WTC11 (cell line): Measurements from ENCODE around the gene C20orf96. TPM values are rescaled to one million over a fixed set of nuclear protein-coding genes. Genes with fewer than 3 reads are reported as not detected.
A peak's percentile ranks its signal among the peaks of the same experiment; 100 is the strongest.

Source experiments
- ATAC-seq: fragments of 200-7000 bp; cut with Tn5 transposase; 2 replicates; pipeline ENCODE4 v1.10.0; 2021; ENCODE audit warnings: mild to moderate bottlenecking, moderate library complexity
- CTCF ChIA-PET: fragments of 300-600 bp; sonication (Branson Sonifier 250); formaldehyde crosslinking; loops from one replicate; lab custom pipeline; 2021; ENCODE audit warnings: antibody characterized with exemption; lab: Charles Lee
- POLR2A ChIA-PET: fragments of 350-600 bp; sonication (Branson Sonifier 250); formaldehyde crosslinking; loops from one replicate; lab custom pipeline; 2021; ENCODE audit warnings: antibody characterized with exemption; lab: Charles Lee
- DNase-seq: peaks from one replicate; pipeline ENCODE4 v3.0.0; 2021; ENCODE audit warnings: low spot score
- H3K27ac Mint-ChIP-seq: 2 replicates; pipeline ENCODE4 v1.8.0; 2021; ENCODE audit warnings: mixed read lengths
- H3K27me3 Mint-ChIP-seq: 2 replicates; pipeline ENCODE4 v1.8.0; 2021; ENCODE audit warnings: low read depth, mild to moderate bottlenecking, moderate library complexity, mixed read lengths
- H3K36me3 Mint-ChIP-seq: 2 replicates; pipeline ENCODE4 v1.8.0; 2021; ENCODE audit warnings: mixed read lengths
- H3K4me1 Mint-ChIP-seq: 2 replicates; pipeline ENCODE4 v1.8.0; 2022; ENCODE audit warnings: mixed read lengths
- H3K4me3 Mint-ChIP-seq: 2 replicates; pipeline ENCODE4 v1.8.0; 2021; ENCODE audit warnings: mild to moderate bottlenecking, moderate library complexity, mixed read lengths
- H3K9me3 Mint-ChIP-seq: 2 replicates; pipeline ENCODE4 v1.8.0; 2021; ENCODE audit warnings: mixed read lengths
- ATF1 ChIP-seq: sonication (generic); formaldehyde crosslinking; IDR thresholded peaks from 2 replicates; pipeline ENCODE4 v1.8.1; 2023; ENCODE audit warnings: mild to moderate bottlenecking, moderate library complexity, missing genetic modification reagents
- CBFB ChIP-seq: sonication (generic); formaldehyde crosslinking; IDR thresholded peaks from 2 replicates; pipeline ENCODE4 v1.8.1; 2022; ENCODE audit warnings: mild to moderate bottlenecking, low read depth, missing genetic modification reagents
- EMX1 ChIP-seq: fragments of 250-450 bp; sonication (Bioruptor Pico); IDR thresholded peaks from 2 replicates; pipeline ENCODE4 v1.8.0; 2021; ENCODE audit warnings: mild to moderate bottlenecking
- ESRRA ChIP-seq: sonication (generic); formaldehyde crosslinking; IDR thresholded peaks from 2 replicates; pipeline ENCODE4 v1.8.1; 2022; ENCODE audit warnings: mild to moderate bottlenecking, missing genetic modification reagents, borderline replicate concordance
- GTF2I ChIP-seq: fragments of 250-450 bp; sonication (Bioruptor Pico); conservative IDR thresholded peaks from 2 replicates; pipeline ENCODE4 v1.4.0; 2021; ENCODE audit warnings: mild to moderate bottlenecking
- HMGA2 ChIP-seq: fragments of 250-450 bp; sonication (Bioruptor Pico); IDR thresholded peaks from 2 replicates; pipeline ENCODE4 v1.4.0; 2021; ENCODE audit warnings: mild to moderate bottlenecking, moderate library complexity
- IRF2 ChIP-seq: sonication (generic); formaldehyde crosslinking; IDR thresholded peaks from 2 replicates; pipeline ENCODE4 v1.8.0; 2022; ENCODE audit warnings: low read depth, missing genetic modification reagents, borderline replicate concordance
- NR3C1 ChIP-seq: sonication (generic); formaldehyde crosslinking; conservative IDR thresholded peaks from 2 replicates; pipeline ENCODE4 v1.8.1; 2023; ENCODE audit warnings: low read depth, mild to moderate bottlenecking, missing genetic modification reagents
- SMAD4 ChIP-seq: sonication (generic); formaldehyde crosslinking; IDR thresholded peaks from 2 replicates; pipeline ENCODE4 v1.8.0; 2022; ENCODE audit warnings: mild to moderate bottlenecking, missing genetic modification reagents
- SP1 ChIP-seq: sonication (generic); formaldehyde crosslinking; conservative IDR thresholded peaks from 2 replicates; pipeline ENCODE4 v1.8.1; 2022; ENCODE audit warnings: missing genetic modification reagents
- TCF7 ChIP-seq: sonication (generic); formaldehyde crosslinking; IDR thresholded peaks from 2 replicates; pipeline ENCODE4 v1.8.0; 2022; ENCODE audit warnings: mild to moderate bottlenecking, low read depth, missing genetic modification reagents, moderate library complexity
- TEAD1 ChIP-seq: sonication (generic); formaldehyde crosslinking; IDR thresholded peaks from 2 replicates; pipeline ENCODE4 v1.8.0; 2022; ENCODE audit warnings: mild to moderate bottlenecking, missing genetic modification reagents
- ZNF317 ChIP-seq: sonication (generic); formaldehyde crosslinking; IDR thresholded peaks from 2 replicates; pipeline ENCODE4 v1.8.1; 2023; ENCODE audit warnings: low read depth, mild to moderate bottlenecking, moderate library complexity, missing genetic modification reagents, borderline replicate concordance
- ZNF396 ChIP-seq: fragments of 250-450 bp; sonication (Bioruptor Pico); IDR thresholded peaks from 2 replicates; pipeline ENCODE4 v1.8.0; 2021; ENCODE audit warnings: mild to moderate bottlenecking, moderate library complexity, borderline replicate concordance
- ZNF416 ChIP-seq: fragments of 250-450 bp; sonication (Bioruptor Pico); IDR thresholded peaks from 2 replicates; pipeline ENCODE4 v1.9.0; 2021; ENCODE audit warnings: mild to moderate bottlenecking, inconsistent platforms
- total RNA-seq: library from RNA; stranded (reverse); gene quantifications from 3 replicates; pipeline ENCODE4 v1.2.3, GENCODE V29; 2021
- TF ChIP-seq, protein P1 (sequence below): sonication (generic); formaldehyde crosslinking; IDR thresholded peaks from 2 replicates; pipeline ENCODE4 v1.8.1; 2023; ENCODE audit warnings: mild to moderate bottlenecking, moderate library complexity, missing genetic modification reagents
- TF ChIP-seq, protein P2 (sequence below): sonication (generic); formaldehyde crosslinking; IDR thresholded peaks from 2 replicates; pipeline ENCODE4 v1.8.1; 2022; ENCODE audit warnings: mild to moderate bottlenecking, moderate library complexity, missing genetic modification reagents
- TF ChIP-seq, protein P3 (sequence below): sonication (generic); formaldehyde crosslinking; IDR thresholded peaks from 2 replicates; pipeline ENCODE4 v1.8.1; 2022; ENCODE audit warnings: low read depth, missing genetic modification reagents, borderline replicate concordance
- TF ChIP-seq, protein P4 (sequence below): sonication (generic); formaldehyde crosslinking; IDR thresholded peaks from 2 replicates; pipeline ENCODE4 v1.8.1; 2023; ENCODE audit warnings: mild to moderate bottlenecking, missing genetic modification reagents, moderate library complexity
- TF ChIP-seq, protein P5 (sequence below): sonication (generic); formaldehyde crosslinking; IDR thresholded peaks from 2 replicates; pipeline ENCODE4 v1.8.1; 2022; ENCODE audit warnings: mild to moderate bottlenecking, missing genetic modification reagents, moderate library complexity, borderline replicate concordance
- TF ChIP-seq, protein P6 (sequence below): fragments of 250-450 bp; sonication (Bioruptor Pico); IDR thresholded peaks from 2 replicates; pipeline ENCODE4 v1.9.0; 2021; ENCODE audit warnings: moderate library complexity, mild to moderate bottlenecking, inconsistent platforms, borderline replicate concordance

C20orf96 gene
- total RNA-seq, 1 experiment from 2014 or later: 22.1 TPM

DNA sequence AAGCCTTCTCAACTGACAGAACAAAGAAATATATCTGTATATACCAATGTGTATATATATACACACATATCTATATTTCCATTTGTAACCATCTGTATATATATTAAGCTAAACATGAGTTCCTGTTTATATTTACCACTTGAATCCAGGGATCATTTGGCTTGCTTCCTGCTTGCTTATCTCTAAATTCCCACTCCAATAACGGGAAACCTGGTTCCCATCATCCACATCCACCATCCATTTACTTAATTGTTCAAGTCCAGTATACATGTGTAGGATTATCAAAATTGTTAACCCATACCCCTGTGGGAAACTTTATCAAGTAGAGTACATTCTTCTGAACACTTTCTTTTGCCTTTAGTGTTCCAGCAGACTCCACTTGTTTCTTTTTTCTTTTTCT is 22.3 kb upstream of the C20orf96 start:
- no peaks in the 10 kb centered on the region for H3K36me3 Mint-ChIP-seq
- no peak for ATAC-seq
- peaks cover 27% of the 10 kb centered on the region for H3K4me1 Mint-ChIP-seq
- POLR2A ChIA-PET: no interaction called here
- H3K4me3 Mint-ChIP-seq: no peak overlapping the region
- H3K9me3 Mint-ChIP-seq: no peaks in the 10 kb centered on the region
- H3K27ac Mint-ChIP-seq: no peak overlapping the region
- no peak for DNase-seq
- H3K27me3 Mint-ChIP-seq: no peaks in the 10 kb centered on the region
- CTCF ChIA-PET: interaction anchor here (1.1 to 2.9 kb wide), 2 partner anchors 11 to 34 kb away, joined by 3 to 25 read pairs; no protein-coding TSS in a partner anchor
- TF ChIP-seq, protein P1, sequence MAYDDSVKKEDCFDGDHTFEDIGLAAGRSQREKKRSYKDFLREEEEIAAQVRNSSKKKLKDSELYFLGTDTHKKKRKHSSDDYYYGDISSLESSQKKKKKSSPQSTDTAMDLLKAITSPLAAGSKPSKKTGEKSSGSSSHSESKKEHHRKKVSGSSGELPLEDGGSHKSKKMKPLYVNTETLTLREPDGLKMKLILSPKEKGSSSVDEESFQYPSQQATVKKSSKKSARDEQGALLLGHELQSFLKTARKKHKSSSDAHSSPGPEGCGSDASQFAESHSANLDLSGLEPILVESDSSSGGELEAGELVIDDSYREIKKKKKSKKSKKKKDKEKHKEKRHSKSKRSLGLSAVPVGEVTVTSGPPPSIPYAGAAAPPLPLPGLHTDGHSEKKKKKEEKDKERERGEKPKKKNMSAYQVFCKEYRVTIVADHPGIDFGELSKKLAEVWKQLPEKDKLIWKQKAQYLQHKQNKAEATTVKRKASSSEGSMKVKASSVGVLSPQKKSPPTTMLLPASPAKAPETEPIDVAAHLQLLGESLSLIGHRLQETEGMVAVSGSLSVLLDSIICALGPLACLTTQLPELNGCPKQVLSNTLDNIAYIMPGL: no peak
- TF ChIP-seq SP1 (CRISPR knock-in tag): no peak
- no peak for TF ChIP-seq SMAD4 (CRISPR knock-in tag)
- TF ChIP-seq, protein P2, sequence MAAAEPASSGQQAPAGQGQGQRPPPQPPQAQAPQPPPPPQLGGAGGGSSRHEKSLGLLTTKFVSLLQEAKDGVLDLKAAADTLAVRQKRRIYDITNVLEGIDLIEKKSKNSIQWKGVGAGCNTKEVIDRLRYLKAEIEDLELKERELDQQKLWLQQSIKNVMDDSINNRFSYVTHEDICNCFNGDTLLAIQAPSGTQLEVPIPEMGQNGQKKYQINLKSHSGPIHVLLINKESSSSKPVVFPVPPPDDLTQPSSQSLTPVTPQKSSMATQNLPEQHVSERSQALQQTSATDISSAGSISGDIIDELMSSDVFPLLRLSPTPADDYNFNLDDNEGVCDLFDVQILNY (CRISPR knock-in tag): no peak
- no peak for TF ChIP-seq IRF2
- TF ChIP-seq ZNF317 (CRISPR knock-in tag): no peak

DNA sequence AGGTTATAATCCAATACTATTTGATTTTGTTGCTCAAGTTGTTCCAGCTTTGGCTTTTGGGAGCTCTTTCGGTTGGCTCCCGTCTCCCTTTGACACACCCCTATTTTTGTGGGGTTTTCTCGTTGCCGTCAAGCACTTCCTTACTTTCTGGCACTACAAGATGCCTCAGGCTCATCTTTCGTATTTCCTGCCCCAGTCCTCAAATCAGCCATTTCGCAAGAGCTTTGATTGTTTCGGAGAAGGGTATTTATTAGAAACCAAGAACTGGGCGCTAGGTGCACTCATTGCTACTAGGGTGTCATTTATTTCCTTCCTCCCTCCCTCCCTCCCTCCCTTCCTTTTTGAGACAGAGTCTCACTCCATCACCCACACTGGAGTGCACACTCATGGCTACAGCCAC is 21.5 kb upstream of the C20orf96 start:
- Mint-ChIP-seq H3K9me3 (no peaks in the 10 kb centered on the region), H3K4me3 (no peak overlapping the region), H3K36me3 (no peaks in the 10 kb centered on the region), H3K27me3 (no peaks in the 10 kb centered on the region), H3K4me1 (peaks cover 28% of the 10 kb centered on the region), H3K27ac (no peak overlapping the region)
- no peak for ATAC-seq
- TF ChIP-seq ESRRA (CRISPR knock-in tag) (no peak), EMX1 (no peak), ZNF396 (no peak)
- TF ChIP-seq, protein P3, sequence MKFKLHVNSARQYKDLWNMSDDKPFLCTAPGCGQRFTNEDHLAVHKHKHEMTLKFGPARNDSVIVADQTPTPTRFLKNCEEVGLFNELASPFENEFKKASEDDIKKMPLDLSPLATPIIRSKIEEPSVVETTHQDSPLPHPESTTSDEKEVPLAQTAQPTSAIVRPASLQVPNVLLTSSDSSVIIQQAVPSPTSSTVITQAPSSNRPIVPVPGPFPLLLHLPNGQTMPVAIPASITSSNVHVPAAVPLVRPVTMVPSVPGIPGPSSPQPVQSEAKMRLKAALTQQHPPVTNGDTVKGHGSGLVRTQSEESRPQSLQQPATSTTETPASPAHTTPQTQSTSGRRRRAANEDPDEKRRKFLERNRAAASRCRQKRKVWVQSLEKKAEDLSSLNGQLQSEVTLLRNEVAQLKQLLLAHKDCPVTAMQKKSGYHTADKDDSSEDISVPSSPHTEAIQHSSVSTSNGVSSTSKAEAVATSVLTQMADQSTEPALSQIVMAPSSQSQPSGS: no peak
- CTCF ChIA-PET: interaction anchor here (1.0 to 5.3 kb wide), 4 partner anchors 12 to 42 kb away, joined by 4 to 35 read pairs (median 16); partner anchors contain the start of gene ZCCHC3
- POLR2A ChIA-PET: interaction anchor here (0.9 kb wide), 1 partner anchor 12 kb away, joined by 4 read pairs; no protein-coding TSS in a partner anchor
- no peak for DNase-seq

DNA sequence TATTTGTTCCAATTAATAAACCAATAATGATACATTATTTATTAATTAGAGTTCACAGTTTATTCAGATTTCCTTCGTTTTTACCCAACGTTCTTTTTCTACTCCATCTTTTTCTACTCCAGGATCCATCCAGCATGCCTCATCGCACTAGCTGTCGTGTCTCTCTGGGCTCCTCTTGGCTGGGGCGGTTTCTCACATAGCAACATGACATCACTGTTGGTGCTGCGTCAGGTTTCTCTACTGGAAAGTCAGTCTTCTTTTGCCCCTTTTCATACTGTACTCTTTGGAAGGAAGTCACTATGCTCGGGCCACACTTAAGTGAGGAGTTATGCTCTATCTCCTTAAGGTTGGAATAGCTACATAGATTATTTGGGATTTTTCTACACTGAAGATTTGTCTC is 21.1 kb upstream of the C20orf96 start:
- Mint-ChIP-seq H3K36me3 (no peaks in the 10 kb centered on the region), H3K27ac (peak overlapping the region; percentile 79; the same call in 1 of the 2 replicates), H3K4me3 (no peak overlapping the region), H3K27me3 (peaks cover 2% of the 10 kb centered on the region), H3K9me3 (no peaks in the 10 kb centered on the region), H3K4me1 (peaks cover 28% of the 10 kb centered on the region)
- TF ChIP-seq, protein P4, sequence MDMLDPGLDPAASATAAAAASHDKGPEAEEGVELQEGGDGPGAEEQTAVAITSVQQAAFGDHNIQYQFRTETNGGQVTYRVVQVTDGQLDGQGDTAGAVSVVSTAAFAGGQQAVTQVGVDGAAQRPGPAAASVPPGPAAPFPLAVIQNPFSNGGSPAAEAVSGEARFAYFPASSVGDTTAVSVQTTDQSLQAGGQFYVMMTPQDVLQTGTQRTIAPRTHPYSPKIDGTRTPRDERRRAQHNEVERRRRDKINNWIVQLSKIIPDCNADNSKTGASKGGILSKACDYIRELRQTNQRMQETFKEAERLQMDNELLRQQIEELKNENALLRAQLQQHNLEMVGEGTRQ (CRISPR knock-in tag): no peak
- TF ChIP-seq NR3C1 (CRISPR knock-in tag) (no peak), ATF1 (CRISPR knock-in tag) (no peak), CBFB (CRISPR knock-in tag) (no peak), GTF2I (CRISPR knock-in tag) (no peak), HMGA2 (CRISPR knock-in tag) (no peak), ZNF416 (CRISPR knock-in tag) (no peak), TEAD1 (no peak), TCF7 (CRISPR knock-in tag) (no peak), ESRRA (CRISPR knock-in tag) (no peak)
- TF ChIP-seq, protein P5, sequence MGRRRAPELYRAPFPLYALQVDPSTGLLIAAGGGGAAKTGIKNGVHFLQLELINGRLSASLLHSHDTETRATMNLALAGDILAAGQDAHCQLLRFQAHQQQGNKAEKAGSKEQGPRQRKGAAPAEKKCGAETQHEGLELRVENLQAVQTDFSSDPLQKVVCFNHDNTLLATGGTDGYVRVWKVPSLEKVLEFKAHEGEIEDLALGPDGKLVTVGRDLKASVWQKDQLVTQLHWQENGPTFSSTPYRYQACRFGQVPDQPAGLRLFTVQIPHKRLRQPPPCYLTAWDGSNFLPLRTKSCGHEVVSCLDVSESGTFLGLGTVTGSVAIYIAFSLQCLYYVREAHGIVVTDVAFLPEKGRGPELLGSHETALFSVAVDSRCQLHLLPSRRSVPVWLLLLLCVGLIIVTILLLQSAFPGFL (CRISPR knock-in tag): no peak
- TF ChIP-seq, protein P6, sequence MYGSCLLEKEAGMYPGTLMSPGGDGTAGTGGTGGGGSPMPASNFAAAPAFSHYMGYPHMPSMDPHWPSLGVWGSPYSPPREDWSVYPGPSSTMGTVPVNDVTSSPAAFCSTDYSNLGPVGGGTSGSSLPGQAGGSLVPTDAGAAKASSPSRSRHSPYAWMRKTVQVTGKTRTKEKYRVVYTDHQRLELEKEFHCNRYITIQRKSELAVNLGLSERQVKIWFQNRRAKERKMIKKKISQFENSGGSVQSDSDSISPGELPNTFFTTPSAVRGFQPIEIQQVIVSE (CRISPR knock-in tag): no peak
- ATAC-seq: no peak
- CTCF ChIA-PET: interaction anchor here (1.0 to 5.3 kb wide), 4 partner anchors 12 to 43 kb away, joined by 4 to 35 read pairs (median 16); partner anchors contain the start of gene ZCCHC3
- POLR2A ChIA-PET: interaction anchor here (0.9 kb wide), 1 partner anchor 13 kb away, joined by 4 read pairs; no protein-coding TSS in a partner anchor
- no peak for DNase-seq
